Stimulated activated CD4-positive, alpha-beta T cell treated with anti-CD3 and anti-CD28 coated beads, TNF-alpha, amount 100 ng/mL, for 1 hour (primary cell): ENCODE data around the gene CASP8.
"Not testable (repeated sequence)": the region's sequence is repeated elsewhere in the genome, so short reads cannot be mapped to it uniquely, and the experiment has no call there.

ENCODE experiments used
- DNase-seq, 3 donors: peaks; one replicate each; pipeline ENCODE4 v3.0.0-alpha.2; 2020; ENCODE audit warnings: low read depth in 3 of 3, low spot score in 1 of 3

Gene CASP8

GRCh38 chr2:201260302-201260800 lies at the start of gene CASP8:
TSS of gene CASP8 (plus strand) at chr2:201260536. CDS start at chr2:201266487, 5,951 bp downstream.
- DNase-seq = peak; percentile 18 to 44 (median 31)

GRCh38 chr2:201215963-201216362 lies 44.4 kb upstream of the CASP8 start:
- no peak for DNase-seq

GRCh38 chr2:201216918-201217317 lies 43.4 kb upstream of the CASP8 start:
- DNase-seq = no peak

GRCh38 chr2:201218780-201219179 lies 41.6 kb upstream of the CASP8 start:
- no peak for DNase-seq

- no peak for DNase-seq
Observed at GRCh38 chr2:201219328-201220096, 40.8 kb upstream of the CASP8 start.

- no peak for DNase-seq
Observed at GRCh38 chr2:201220102-201220570, 40.2 kb upstream of the CASP8 start.

GRCh38 chr2:201223089-201224073 lies 37.0 kb upstream of the CASP8 start:
- DNase-seq = no peak

- DNase-seq = no peak
Observed at GRCh38 chr2:201228271-201228911, 31.9 kb upstream of the CASP8 start.

GRCh38 chr2:201228912-201229290 lies 31.4 kb upstream of the CASP8 start:
- DNase-seq = no peak

- DNase-seq = peak; percentile 68 to 86 (median 78)
Observed at GRCh38 chr2:201231781-201232466, 28.4 kb upstream of the CASP8 start.

GRCh38 chr2:201232467-201232815 lies 27.9 kb upstream of the CASP8 start:
- no peak for DNase-seq

GRCh38 chr2:201233192-201233811 lies 27.0 kb upstream of the CASP8 start:
- peak; percentile 65 to 67 (median 65) for DNase-seq

- DNase-seq = no peak
Observed at GRCh38 chr2:201233812-201234662, 26.3 kb upstream of the CASP8 start.

GRCh38 chr2:201234663-201235135 lies 25.6 kb upstream of the CASP8 start:
- no peak for DNase-seq

- DNase-seq = peak in 2 of 3 donors; percentile 24 to 30
Observed at GRCh38 chr2:201235860-201236811, 24.2 kb upstream of the CASP8 start.

- DNase-seq = no peak
Observed at GRCh38 chr2:201237486-201238123, 22.7 kb upstream of the CASP8 start.

- not testable (repeated sequence) for DNase-seq
Observed at GRCh38 chr2:201239167-201239935, 21.0 kb upstream of the CASP8 start.
